Progenitor cell of endocrine pancreas (in vitro differentiated cells): ENCODE data around the gene COBL. TPM values are rescaled to one million over a fixed set of nuclear protein-coding genes. Genes with fewer than 3 reads are reported as not detected.

Experiments used
- DNase-seq: peaks from one replicate; pipeline ENCODE4 v3.0.0; 2021; ENCODE audit warnings: low spot score; ENCODE audit not compliant: unreplicated experiment
- H3K27ac Mint-ChIP-seq: 2 replicates; pipeline ENCODE4 v1.8.0; 2021; ENCODE audit warnings: mild to moderate bottlenecking, moderate library complexity, mixed read lengths
- H3K27me3 Mint-ChIP-seq: 2 replicates; pipeline ENCODE4 v1.8.0; 2021; ENCODE audit warnings: mixed read lengths
- H3K36me3 Mint-ChIP-seq: 2 replicates; pipeline ENCODE4 v1.8.0; 2022; ENCODE audit warnings: mixed read lengths; ENCODE audit not compliant: insufficient read depth
- H3K4me1 Mint-ChIP-seq: 2 replicates; pipeline ENCODE4 v1.8.0; 2021; ENCODE audit warnings: low read depth, mixed read lengths
- H3K4me3 Mint-ChIP-seq: 2 replicates; pipeline ENCODE4 v1.8.0; 2021; ENCODE audit warnings: low read depth, mild to moderate bottlenecking, moderate library complexity, mixed read lengths
- H3K9me3 Mint-ChIP-seq: 2 replicates; pipeline ENCODE4 v1.8.0; 2021; ENCODE audit warnings: low read depth, mixed read lengths
- CTCF ChIP-seq: fragments of 200-600 bp; sonication (generic); IDR thresholded peaks from one replicate; pipeline ENCODE4 v1.5.0; 2021; ENCODE audit warnings: antibody characterized with exemption, mild to moderate bottlenecking; ENCODE audit not compliant: unreplicated experiment
- total RNA-seq: library from RNA; stranded (reverse); gene quantifications from 2 replicates; pipeline ENCODE4 v1.2.1, GENCODE V29; 2021

Gene COBL
- total RNA-seq, 1 donor from 2014 or later = 21.3 TPM

DNA sequence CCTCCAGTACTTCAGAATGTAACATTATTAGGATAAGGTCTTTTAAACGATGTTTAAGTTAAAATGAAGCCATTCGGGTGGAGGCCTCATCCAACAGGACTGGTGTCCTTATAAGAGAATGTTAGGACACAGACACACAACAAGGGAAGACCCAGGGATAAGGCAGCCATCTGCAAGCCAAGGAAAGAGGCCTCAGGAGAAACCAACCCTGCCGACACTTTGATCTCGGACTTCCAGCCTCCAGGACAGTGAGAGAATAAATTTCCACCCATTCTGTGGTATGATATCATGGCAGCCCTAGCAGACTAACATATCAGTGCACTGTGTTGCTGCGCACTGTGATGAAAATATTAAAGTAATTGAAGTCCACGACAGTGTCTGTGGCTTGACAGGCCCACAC, 250.8 kb downstream of the COBL start:
- Mint-ChIP-seq H3K9me3 (no peaks in the 10 kb centered on the region), H3K36me3 (no peaks in the 10 kb centered on the region), H3K27ac (no peak overlapping the region)

GRCh38 chr7:51064688-51065087, 251.9 kb downstream of the COBL start:
- Mint-ChIP-seq H3K9me3 (no peaks in the 10 kb centered on the region), H3K4me3 (no peak overlapping the region), H3K27me3 (no peaks in the 10 kb centered on the region), H3K27ac (no peak overlapping the region), H3K36me3 (no peaks in the 10 kb centered on the region), H3K4me1 (peaks cover 25% of the 10 kb centered on the region)
- DNase-seq = no peak
- no peak for TF ChIP-seq CTCF

More for the DNA sequence above, 250.8 kb downstream of the COBL start:
- DNase-seq = no peak
- H3K4me1 Mint-ChIP-seq = peaks cover 25% of the 10 kb centered on the region
- no peaks in the 10 kb centered on the region for H3K27me3 Mint-ChIP-seq
- no peak for TF ChIP-seq CTCF
- H3K4me3 Mint-ChIP-seq = no peak overlapping the region

DNA sequence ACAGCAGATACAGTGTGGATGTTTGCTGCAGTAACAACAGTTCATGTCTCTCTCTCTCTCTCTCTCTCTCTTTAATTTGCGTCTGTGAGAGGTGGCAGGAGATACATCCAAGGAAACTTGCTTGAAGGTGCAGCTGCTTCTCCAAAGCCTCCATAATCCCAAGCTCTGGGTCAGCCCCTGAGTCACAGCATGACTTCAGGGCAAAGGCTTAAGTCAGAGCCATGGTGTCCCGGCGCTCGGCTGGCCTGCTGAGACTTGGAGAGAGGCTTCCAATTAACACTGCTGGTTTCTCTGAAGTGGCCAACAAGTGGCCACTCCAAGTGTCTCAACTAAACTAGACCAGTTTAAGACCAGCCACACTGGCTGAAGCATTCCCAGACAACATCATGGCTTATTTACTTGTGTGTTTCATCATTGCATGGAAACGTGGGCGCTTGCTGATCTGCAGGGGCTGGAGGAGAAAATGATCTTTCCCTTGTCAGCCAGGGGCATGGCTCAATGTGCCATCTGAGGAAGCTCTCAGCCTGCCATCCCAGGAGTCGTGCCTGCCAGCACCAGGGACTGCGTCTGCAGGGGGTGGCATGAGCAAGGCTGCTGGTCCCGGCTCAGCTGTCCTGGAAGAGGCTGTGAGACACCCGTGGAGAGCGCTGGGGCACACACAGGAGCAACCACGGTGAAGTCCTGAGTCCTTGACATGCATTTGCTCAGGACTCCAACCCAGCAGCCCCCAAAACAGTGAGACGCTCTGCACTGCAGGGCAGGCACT, 254.2 kb downstream of the COBL start:
- Mint-ChIP-seq H3K36me3 (no peaks in the 10 kb centered on the region), H3K4me3 (no peak overlapping the region), H3K9me3 (no peaks in the 10 kb centered on the region), H3K4me1 (peaks cover 22% of the 10 kb centered on the region), H3K27ac (peak overlapping the region; percentile 42), H3K27me3 (no peaks in the 10 kb centered on the region)
- no peak for TF ChIP-seq CTCF
- DNase-seq = no peak

DNA sequence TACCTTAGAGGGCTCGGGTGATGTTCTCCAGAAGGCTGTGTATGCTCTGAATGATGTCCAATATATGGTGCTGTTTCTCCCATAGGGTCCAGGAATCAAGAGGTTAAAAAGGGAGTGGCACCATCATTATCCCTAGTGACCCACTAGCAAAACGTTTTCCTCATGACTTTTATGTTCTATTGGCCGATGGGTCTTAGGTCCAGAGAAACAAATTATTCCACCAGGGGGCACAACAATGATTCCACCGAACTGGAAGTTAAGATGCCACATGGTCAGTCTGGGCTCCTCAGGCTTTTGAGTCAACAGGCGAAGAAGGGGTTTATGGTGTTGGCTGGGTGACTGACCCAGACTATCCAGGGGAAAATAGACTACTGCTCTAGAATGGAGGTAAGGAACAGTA, 256.1 kb downstream of the COBL start:
- no peak overlapping the region for H3K27ac Mint-ChIP-seq
- DNase-seq = no peak

DNA sequence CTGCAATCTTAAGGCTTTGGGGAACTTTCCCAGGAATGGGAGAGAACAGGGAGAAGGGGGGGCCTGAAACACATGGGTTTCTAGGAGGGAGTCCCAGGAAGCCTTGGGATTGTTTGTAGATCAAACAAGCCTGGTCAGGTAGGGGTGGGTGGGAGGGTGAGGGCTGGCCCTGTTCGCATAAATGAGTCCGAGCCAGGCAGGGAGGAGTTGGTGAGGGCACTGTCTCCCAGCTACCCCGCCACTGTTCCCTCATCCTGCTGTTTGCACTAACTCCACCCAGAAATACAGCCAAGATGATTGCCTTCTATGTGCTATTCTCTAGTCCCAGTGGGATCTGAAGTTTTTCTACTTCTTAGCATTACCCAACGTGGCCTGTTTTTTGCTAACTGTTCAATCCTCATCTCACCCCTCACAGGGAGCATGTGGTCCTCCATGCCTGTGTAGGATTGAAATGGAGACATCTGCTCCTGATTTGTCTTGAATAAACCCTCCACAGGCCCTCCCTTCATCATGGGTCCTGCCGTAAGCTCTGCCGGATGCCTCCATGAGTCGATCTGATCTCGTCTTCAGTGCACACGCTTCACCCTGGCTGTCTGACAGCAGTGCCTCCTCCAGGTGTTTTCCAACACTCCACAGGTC, 257.0 kb downstream of the COBL start:
- no peak for DNase-seq
- Mint-ChIP-seq H3K4me3 (no peak overlapping the region), H3K36me3 (no peaks in the 10 kb centered on the region), H3K9me3 (no peaks in the 10 kb centered on the region), H3K27me3 (no peaks in the 10 kb centered on the region), H3K4me1 (peaks cover 4% of the 10 kb centered on the region), H3K27ac (no peak overlapping the region)
- no peak for TF ChIP-seq CTCF

More for the DNA sequence above, 256.1 kb downstream of the COBL start:
- H3K4me1 Mint-ChIP-seq = peaks cover 7% of the 10 kb centered on the region
- H3K27me3 Mint-ChIP-seq = no peaks in the 10 kb centered on the region
- H3K9me3 Mint-ChIP-seq = no peaks in the 10 kb centered on the region
- no peaks in the 10 kb centered on the region for H3K36me3 Mint-ChIP-seq
- TF ChIP-seq CTCF = no peak
- H3K4me3 Mint-ChIP-seq = no peak overlapping the region
